Activated T-cell treated with anti-CD3 and anti-CD28 coated beads for 4 hours (primary cell): ENCODE results near the gene CYB561D2.

Experiments used
- DNase-seq: peaks from one replicate; pipeline ENCODE4 v3.0.0-alpha.2; 2020

Gene CYB561D2

DNA sequence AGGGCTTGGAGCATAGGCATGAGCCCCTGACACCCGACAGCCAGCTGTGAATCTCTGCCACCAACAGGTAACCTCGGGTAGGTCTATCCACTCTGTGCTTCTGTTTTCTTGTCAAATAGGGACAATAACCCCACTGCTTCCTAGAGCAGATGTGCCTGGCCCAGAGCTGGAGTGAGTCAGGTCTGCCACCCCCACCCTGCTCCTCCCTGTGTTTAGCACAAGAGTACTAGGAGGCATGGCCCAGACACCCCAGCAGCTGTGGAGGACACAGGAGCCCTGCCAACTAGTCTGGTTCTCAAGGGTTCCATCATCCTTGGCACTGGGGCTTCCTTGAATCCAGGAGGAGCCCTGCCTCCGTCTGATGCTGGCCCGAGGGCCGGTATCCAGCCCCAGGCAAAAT is 42.4 kb downstream of the CYB561D2 start:
- no peak for DNase-seq

DNA sequence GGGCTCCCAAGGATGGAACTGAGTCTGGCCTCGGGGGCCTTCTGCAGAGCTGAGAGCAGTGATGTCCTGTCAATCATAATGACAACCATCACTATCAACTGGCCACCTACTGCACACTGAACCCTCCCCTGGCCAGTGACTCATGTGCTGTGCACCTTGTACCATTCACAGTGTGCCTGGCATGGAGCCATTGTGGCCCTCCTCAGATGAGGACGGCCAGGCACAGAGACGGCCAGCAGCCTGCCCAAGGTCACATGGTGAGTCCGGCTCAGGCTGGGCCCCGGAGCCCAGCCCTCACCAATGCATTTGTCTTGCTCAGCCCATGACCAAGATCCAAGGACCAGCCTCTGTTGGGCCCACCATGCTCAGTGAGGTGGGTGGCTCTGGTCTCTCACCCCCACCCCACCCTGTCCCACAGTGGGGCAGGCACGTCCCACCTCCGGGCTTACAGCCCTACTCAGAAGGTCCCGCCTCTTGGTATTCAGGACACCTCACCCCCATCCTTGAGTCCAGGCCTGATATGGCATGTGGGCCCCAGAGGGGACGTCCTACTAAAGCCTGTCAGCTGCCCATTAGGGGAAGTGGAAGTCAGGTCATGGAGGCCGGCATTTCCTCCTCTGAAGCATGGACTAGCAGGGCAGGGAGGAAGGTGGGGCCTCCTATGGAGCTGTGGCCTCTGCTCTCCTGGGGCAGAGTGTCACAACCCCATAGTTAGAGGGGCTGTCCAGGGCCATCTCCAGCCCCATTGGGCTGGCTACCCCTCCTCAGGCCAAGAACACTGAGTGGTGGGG is 44.6 kb downstream of the CYB561D2 start:
- DNase-seq: no peak

- DNase-seq: no peak
These were observed 45.8 kb downstream of the CYB561D2 start for GRCh38 chr3:50396502-50396901.

DNA sequence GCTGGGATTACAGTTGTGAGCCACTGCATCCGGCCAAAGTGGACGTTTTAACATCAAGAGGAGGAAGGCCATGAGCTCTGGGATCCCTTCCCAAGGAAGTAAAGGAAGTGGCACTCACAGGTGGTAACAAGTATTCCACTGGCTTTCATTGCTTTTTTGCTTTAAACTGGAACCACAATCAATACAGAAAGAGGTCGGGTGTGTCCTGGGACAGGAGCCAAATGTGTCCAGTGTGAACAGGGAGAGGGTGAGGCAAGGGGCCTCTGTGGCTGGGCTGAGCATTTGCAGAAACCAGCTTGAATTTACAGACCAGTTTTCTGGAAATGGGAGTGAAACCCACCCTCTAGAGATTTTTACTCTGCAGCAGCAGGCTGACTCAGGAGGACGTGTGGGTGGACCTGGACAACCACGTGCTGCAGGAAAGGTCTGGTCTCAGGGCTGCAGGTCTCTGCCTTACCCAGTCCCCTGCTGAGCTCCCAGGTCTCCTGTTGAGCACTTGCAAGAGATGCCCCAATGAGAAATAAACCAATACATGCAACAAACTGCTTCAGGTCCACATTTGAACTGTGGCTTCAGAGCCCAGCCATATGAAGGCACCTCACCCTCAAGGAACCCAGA is 51.4 kb downstream of the CYB561D2 start:
- no peak for DNase-seq
